Eye (tissue), 1 donor: Measurements from ENCODE around the gene RAI1.
A peak's percentile ranks its signal among the peaks of the same experiment; 100 is the strongest.
"Not testable (repeated sequence)": the region's sequence is repeated elsewhere in the genome, so short reads cannot be mapped to it uniquely, and the experiment has no call there.

ENCODE experiments used
- DNase-seq: peaks from one replicate; pipeline ENCODE4 v3.0.0-alpha.2; 2015

RAI1 gene

GRCh38 chr17:17681744-17682292 lies 560 bp downstream of the RAI1 start:
- peak; percentile 78 for DNase-seq

GRCh38 chr17:17682293-17682736 lies 1.1 kb downstream of the RAI1 start:
- peak; percentile 74 for DNase-seq

- peak; percentile 89 for DNase-seq
Observed at GRCh38 chr17:17682737-17683680, 1.8 kb downstream of the RAI1 start.

GRCh38 chr17:17683710-17684365 lies 2.6 kb downstream of the RAI1 start:
- DNase-seq: no peak

GRCh38 chr17:17684906-17685774 lies 3.9 kb downstream of the RAI1 start:
- peak; percentile 41 for DNase-seq

- peak; percentile 75 for DNase-seq
Observed at GRCh38 chr17:17685775-17686291, 4.6 kb downstream of the RAI1 start.

GRCh38 chr17:17689312-17689711 lies 8.1 kb downstream of the RAI1 start:
- DNase-seq: no peak

- not testable (repeated sequence) for DNase-seq
Observed at GRCh38 chr17:17690233-17690632, 9.0 kb downstream of the RAI1 start.

GRCh38 chr17:17691468-17692263 lies 10.4 kb downstream of the RAI1 start:
- peak; percentile 63 for DNase-seq

- DNase-seq: no peak
Observed at GRCh38 chr17:17692353-17693252, 11.3 kb downstream of the RAI1 start.

GRCh38 chr17:17693253-17694168 lies 12.3 kb downstream of the RAI1 start:
- peak; percentile 86 for DNase-seq

GRCh38 chr17:17694169-17695081 lies 13.2 kb downstream of the RAI1 start:
- peak; percentile 89 for DNase-seq

- DNase-seq: no peak
Observed at GRCh38 chr17:17696085-17696484, 14.8 kb downstream of the RAI1 start.

- DNase-seq: no peak
Observed at GRCh38 chr17:17696882-17697633, 15.8 kb downstream of the RAI1 start.

GRCh38 chr17:17698371-17698770 lies 17.1 kb downstream of the RAI1 start:
- DNase-seq: no peak

GRCh38 chr17:17698869-17699351 lies 17.7 kb downstream of the RAI1 start:
- peak; percentile 76 for DNase-seq

- DNase-seq: no peak
Observed at GRCh38 chr17:17699491-17699890, 18.2 kb downstream of the RAI1 start.
